ENCODE results near the gene FRMPD4.

The FRMPD4 gene

GRCh38 chrX:12366440-12366839, 228.2 kb downstream of the FRMPD4 start:
- DNase-seq (ENCODE audit: low read depth in 2 of 2), result no peak

- no peak for DNase-seq (ENCODE audit: low read depth in 2 of 2)
Measured at GRCh38 chrX:12367254-12367653, 229.0 kb downstream of the FRMPD4 start.

- no peak for DNase-seq (ENCODE audit: low read depth in 2 of 2)
Measured at GRCh38 chrX:12370497-12370986, 232.3 kb downstream of the FRMPD4 start.

- DNase-seq (ENCODE audit: low read depth in 2 of 2), result no peak
Measured at GRCh38 chrX:12372111-12372510, 233.8 kb downstream of the FRMPD4 start.

- no peak for DNase-seq (ENCODE audit: low read depth in 2 of 2)
Measured at GRCh38 chrX:12374286-12374685, 236.0 kb downstream of the FRMPD4 start.

- no peak for DNase-seq (ENCODE audit: low read depth in 2 of 2)
Measured at GRCh38 chrX:12378253-12378652, 240.0 kb downstream of the FRMPD4 start.

GRCh38 chrX:12378706-12379105, 240.4 kb downstream of the FRMPD4 start:
- DNase-seq (ENCODE audit: low read depth in 2 of 2), result no peak

GRCh38 chrX:12379671-12380070, 241.4 kb downstream of the FRMPD4 start:
- no peak for DNase-seq (ENCODE audit: low read depth in 2 of 2)

- no peak for DNase-seq (ENCODE audit: low read depth in 2 of 2)
Measured at GRCh38 chrX:12383196-12383595, 244.9 kb downstream of the FRMPD4 start.

- DNase-seq (ENCODE audit: low read depth in 2 of 2), result no peak
Measured at GRCh38 chrX:12390301-12390700, 252.0 kb downstream of the FRMPD4 start.

- no peak for DNase-seq (ENCODE audit: low read depth in 2 of 2)
Measured at GRCh38 chrX:12396584-12396983, 258.3 kb downstream of the FRMPD4 start.

- DNase-seq (ENCODE audit: low read depth in 2 of 2), result no peak
Measured at GRCh38 chrX:12400218-12400617, 261.9 kb downstream of the FRMPD4 start.

GRCh38 chrX:12401252-12401651, 263.0 kb downstream of the FRMPD4 start:
- DNase-seq (ENCODE audit: low read depth in 2 of 2), result no peak

GRCh38 chrX:12403474-12404082, 265.3 kb downstream of the FRMPD4 start:
- no peak for DNase-seq (ENCODE audit: low read depth in 2 of 2)

- no peak for DNase-seq (ENCODE audit: low read depth in 2 of 2)
Measured at GRCh38 chrX:12405306-12405705, 267.0 kb downstream of the FRMPD4 start.

- DNase-seq (ENCODE audit: low read depth in 2 of 2), result no peak
Measured at GRCh38 chrX:12410523-12410922, 272.2 kb downstream of the FRMPD4 start.

- no peak for DNase-seq (ENCODE audit: low read depth in 2 of 2)
Measured at GRCh38 chrX:12411831-12412230, 273.6 kb downstream of the FRMPD4 start.

GRCh38 chrX:12412561-12412960, 274.3 kb downstream of the FRMPD4 start:
- DNase-seq (ENCODE audit: low read depth in 2 of 2), result no peak

GRCh38 chrX:12419591-12419990, 281.3 kb downstream of the FRMPD4 start:
- no peak for DNase-seq (ENCODE audit: low read depth in 2 of 2)

GRCh38 chrX:12421918-12422317, 283.6 kb downstream of the FRMPD4 start:
- no peak for DNase-seq (ENCODE audit: low read depth in 2 of 2)

GRCh38 chrX:12423346-12423745, 285.1 kb downstream of the FRMPD4 start:
- DNase-seq (ENCODE audit: low read depth in 2 of 2), result no peak

- no peak for DNase-seq (ENCODE audit: low read depth in 2 of 2)
Measured at GRCh38 chrX:12425496-12425895, 287.2 kb downstream of the FRMPD4 start.

GRCh38 chrX:12426420-12426819, 288.1 kb downstream of the FRMPD4 start:
- DNase-seq (ENCODE audit: low read depth in 2 of 2), result no peak

- DNase-seq (ENCODE audit: low read depth in 2 of 2), result no peak
Measured at GRCh38 chrX:12434493-12434892, 296.2 kb downstream of the FRMPD4 start.

Measured in stimulated activated CD8-positive, alpha-beta memory T cell treated with anti-CD3 and anti-CD28 coated beads, Interleukin-7, amount 100 ng/mL, for 1 hour (primary cell).